ENCODE results near the gene DAB2IP. TPM values are rescaled to one million over a fixed set of nuclear protein-coding genes. Genes with fewer than 3 reads are reported as not detected.

DAB2IP gene
- total RNA-seq, 1 experiment from 2014 or later = 52.6 TPM

DNA sequence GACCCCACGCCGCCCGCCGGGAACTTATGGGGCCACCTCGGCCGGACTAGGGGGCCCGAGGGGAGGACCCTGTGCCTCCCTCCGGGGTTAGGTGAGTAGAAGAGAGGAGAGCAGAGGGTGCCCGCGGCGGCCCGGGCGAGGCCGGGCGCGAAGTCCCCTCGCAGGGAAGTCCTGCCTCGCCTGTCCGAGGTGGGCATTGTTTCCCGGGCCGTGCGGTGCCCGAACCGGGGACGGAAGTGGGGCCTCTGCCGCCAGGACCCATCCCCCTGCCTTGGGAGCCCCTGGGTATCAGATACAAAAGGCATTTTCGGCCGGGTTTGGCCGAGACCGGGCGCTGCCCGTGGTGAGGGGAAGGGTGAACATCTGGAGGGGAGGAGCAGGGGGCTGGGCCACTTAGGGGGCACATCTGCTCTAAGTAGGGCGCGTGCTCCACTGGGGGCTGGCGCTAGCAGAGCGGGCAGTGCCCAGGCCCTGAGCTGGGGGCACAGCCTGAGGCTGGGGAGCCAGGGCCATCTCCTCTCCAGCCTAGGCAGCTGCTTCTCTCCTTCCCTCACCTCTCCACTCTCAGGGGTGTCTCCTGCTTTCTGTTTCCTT is 48.2 kb downstream of the DAB2IP start (continued):
- TF ChIP-seq, protein P1, sequence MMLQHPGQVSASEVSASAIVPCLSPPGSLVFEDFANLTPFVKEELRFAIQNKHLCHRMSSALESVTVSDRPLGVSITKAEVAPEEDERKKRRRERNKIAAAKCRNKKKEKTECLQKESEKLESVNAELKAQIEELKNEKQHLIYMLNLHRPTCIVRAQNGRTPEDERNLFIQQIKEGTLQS (CRISPR knock-in tag; conservative IDR thresholded peaks at IDR 0.05) = no peak
- TF ChIP-seq CBFB (CRISPR knock-in tag; IDR thresholded peaks at IDR 0.05; ENCODE audit: low read depth) (no peak), ETV6 (CRISPR knock-in tag; IDR thresholded peaks at IDR 0.05) (no peak)

DNA sequence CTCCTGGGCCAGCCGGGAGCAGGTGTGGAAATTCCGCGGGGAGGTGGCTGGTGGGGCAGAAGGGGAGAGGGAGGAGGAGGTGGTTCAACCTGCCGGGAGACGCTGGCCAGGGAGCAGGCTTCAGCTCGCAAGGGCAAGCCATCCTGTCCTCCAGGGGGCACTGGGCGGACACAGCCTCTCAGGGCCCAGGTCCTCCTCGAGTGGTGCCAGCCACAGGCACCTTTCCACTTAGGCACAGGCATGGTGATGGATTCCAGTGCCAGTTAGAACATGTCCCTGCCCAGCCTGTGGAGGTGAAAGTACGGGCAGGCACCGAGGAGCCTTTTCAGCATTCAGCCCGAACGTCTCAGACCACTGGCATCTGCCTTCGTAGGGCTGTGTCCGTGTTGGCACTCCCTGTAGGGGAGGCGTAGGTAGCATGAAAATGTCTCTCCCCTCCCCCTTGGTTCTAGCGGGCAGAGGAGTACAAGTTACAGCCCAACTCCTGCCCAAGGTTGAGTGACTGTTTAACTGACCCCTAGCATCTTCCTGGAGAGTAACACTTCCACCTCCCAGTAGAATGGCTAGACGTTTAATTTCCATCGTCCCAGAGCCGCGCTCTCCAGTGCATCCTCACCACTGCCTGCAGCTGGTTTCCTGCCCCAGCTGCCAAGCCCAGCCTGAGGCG is 48.9 kb downstream of the DAB2IP start:
- Mint-ChIP-seq H3K9me3 (no peaks in the 10 kb centered on the region), H3K27ac (no peak overlapping the region), H3K4me3 (peak overlapping the region; percentile 69), H3K4me1 (peaks cover 46% of the 10 kb centered on the region), H3K27me3 (ENCODE audit: low read depth) (peaks cover 3% of the 10 kb centered on the region; the same call in 1 of the 2 replicates), H3K36me3 (no peaks in the 10 kb centered on the region)
- peak; percentile 40 for ATAC-seq
- peak; percentile 69 for DNase-seq (ENCODE audit: low spot score)
- ChIA-PET CTCF (interaction anchor here (0.6 to 10.1 kb wide), 21 partner anchors 8 to 289 kb away, joined by 3 to 93 read pairs (median 4); no protein-coding TSS in a partner anchor), POLR2A (no interaction called here)
- TF ChIP-seq JUN (CRISPR knock-in tag; IDR thresholded peaks at IDR 0.05) (no peak), ZNF317 (CRISPR knock-in tag; IDR thresholded peaks at IDR 0.05; ENCODE audit: borderline replicate concordance, low read depth) (no peak), HMGA2 (CRISPR knock-in tag; IDR thresholded peaks at IDR 0.05) (no peak), ZNF138 (CRISPR knock-in tag; conservative IDR thresholded peaks at IDR 0.05) (peak; percentile 72; the same call in 1 of the 2 replicates)
- TF ChIP-seq, protein P2, sequence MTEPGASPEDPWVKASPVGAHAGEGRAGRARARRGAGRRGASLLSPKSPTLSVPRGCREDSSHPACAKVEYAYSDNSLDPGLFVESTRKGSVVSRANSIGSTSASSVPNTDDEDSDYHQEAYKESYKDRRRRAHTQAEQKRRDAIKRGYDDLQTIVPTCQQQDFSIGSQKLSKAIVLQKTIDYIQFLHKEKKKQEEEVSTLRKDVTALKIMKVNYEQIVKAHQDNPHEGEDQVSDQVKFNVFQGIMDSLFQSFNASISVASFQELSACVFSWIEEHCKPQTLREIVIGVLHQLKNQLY (CRISPR knock-in tag; IDR thresholded peaks at IDR 0.05) = no peak
- TF ChIP-seq, protein P3, sequence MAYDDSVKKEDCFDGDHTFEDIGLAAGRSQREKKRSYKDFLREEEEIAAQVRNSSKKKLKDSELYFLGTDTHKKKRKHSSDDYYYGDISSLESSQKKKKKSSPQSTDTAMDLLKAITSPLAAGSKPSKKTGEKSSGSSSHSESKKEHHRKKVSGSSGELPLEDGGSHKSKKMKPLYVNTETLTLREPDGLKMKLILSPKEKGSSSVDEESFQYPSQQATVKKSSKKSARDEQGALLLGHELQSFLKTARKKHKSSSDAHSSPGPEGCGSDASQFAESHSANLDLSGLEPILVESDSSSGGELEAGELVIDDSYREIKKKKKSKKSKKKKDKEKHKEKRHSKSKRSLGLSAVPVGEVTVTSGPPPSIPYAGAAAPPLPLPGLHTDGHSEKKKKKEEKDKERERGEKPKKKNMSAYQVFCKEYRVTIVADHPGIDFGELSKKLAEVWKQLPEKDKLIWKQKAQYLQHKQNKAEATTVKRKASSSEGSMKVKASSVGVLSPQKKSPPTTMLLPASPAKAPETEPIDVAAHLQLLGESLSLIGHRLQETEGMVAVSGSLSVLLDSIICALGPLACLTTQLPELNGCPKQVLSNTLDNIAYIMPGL (CRISPR knock-in tag; IDR thresholded peaks at IDR 0.05) = peak; percentile 54; the same call in 1 of the 2 replicates

DNA sequence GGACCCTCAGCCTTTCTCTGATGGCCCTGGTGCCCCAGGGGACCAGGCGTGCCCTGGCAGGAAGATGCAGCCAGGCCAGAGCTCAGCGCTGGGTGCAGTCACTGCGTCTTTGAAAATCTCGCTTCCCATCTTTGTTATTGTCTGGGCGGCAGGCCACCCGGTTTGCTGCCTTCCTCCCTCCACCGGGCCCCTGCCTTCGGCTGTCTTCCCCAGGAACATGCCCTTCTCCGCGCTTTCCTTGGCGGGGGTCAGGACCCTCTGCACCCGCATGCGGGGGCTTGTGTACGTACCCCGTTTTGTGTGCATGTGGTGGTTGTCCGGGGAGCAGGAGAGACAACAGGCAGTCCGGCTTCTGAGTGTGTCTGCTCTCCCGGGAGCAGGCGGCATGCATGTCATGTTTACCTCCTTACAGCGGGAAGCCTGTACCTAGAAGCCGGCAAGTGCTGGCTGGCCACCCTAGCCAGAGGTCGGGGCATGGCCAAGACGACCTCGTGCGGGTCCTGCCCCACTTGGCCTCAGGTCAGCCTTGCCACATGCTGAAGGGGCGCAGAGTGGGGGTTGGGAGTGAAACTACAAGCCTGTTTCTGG is 49.5 kb downstream of the DAB2IP start:
- Mint-ChIP-seq H3K9me3 (no peaks in the 10 kb centered on the region), H3K27me3 (ENCODE audit: low read depth) (peaks cover 3% of the 10 kb centered on the region; the same call in 1 of the 2 replicates), H3K27ac (no peak overlapping the region), H3K4me1 (peaks cover 51% of the 10 kb centered on the region), H3K36me3 (no peaks in the 10 kb centered on the region), H3K4me3 (peak overlapping the region; percentile 69)
- no peak for ATAC-seq
- ChIA-PET CTCF (interaction anchor here (1.1 to 10.1 kb wide), 8 partner anchors 9 to 288 kb away, joined by 3 to 93 read pairs (median 8); no protein-coding TSS in a partner anchor), POLR2A (no interaction called here)
- no peak for DNase-seq (ENCODE audit: low spot score)
- TF ChIP-seq, protein P4, sequence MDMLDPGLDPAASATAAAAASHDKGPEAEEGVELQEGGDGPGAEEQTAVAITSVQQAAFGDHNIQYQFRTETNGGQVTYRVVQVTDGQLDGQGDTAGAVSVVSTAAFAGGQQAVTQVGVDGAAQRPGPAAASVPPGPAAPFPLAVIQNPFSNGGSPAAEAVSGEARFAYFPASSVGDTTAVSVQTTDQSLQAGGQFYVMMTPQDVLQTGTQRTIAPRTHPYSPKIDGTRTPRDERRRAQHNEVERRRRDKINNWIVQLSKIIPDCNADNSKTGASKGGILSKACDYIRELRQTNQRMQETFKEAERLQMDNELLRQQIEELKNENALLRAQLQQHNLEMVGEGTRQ (CRISPR knock-in tag; IDR thresholded peaks at IDR 0.05) = no peak
- TF ChIP-seq ZNF263 (CRISPR knock-in tag; IDR thresholded peaks at IDR 0.05; ENCODE audit: low read depth) = no peak
- no peak for TF ChIP-seq TCF7 (CRISPR knock-in tag; IDR thresholded peaks at IDR 0.05; ENCODE audit: low read depth)
- TF ChIP-seq, protein P5, sequence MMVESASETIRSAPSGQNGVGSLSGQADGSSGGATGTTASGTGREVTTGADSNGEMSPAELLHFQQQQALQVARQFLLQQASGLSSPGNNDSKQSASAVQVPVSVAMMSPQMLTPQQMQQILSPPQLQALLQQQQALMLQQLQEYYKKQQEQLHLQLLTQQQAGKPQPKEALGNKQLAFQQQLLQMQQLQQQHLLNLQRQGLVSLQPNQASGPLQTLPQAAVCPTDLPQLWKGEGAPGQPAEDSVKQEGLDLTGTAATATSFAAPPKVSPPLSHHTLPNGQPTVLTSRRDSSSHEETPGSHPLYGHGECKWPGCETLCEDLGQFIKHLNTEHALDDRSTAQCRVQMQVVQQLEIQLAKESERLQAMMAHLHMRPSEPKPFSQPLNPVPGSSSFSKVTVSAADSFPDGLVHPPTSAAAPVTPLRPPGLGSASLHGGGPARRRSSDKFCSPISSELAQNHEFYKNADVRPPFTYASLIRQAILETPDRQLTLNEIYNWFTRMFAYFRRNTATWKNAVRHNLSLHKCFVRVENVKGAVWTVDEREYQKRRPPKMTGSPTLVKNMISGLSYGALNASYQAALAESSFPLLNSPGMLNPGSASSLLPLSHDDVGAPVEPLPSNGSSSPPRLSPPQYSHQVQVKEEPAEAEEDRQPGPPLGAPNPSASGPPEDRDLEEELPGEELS (CRISPR knock-in tag; IDR thresholded peaks at IDR 0.05) = no peak
- TF ChIP-seq, protein P6, sequence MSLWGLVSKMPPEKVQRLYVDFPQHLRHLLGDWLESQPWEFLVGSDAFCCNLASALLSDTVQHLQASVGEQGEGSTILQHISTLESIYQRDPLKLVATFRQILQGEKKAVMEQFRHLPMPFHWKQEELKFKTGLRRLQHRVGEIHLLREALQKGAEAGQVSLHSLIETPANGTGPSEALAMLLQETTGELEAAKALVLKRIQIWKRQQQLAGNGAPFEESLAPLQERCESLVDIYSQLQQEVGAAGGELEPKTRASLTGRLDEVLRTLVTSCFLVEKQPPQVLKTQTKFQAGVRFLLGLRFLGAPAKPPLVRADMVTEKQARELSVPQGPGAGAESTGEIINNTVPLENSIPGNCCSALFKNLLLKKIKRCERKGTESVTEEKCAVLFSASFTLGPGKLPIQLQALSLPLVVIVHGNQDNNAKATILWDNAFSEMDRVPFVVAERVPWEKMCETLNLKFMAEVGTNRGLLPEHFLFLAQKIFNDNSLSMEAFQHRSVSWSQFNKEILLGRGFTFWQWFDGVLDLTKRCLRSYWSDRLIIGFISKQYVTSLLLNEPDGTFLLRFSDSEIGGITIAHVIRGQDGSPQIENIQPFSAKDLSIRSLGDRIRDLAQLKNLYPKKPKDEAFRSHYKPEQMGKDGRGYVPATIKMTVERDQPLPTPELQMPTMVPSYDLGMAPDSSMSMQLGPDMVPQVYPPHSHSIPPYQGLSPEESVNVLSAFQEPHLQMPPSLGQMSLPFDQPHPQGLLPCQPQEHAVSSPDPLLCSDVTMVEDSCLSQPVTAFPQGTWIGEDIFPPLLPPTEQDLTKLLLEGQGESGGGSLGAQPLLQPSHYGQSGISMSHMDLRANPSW (CRISPR knock-in tag; conservative IDR thresholded peaks at IDR 0.05; ENCODE audit: low read depth) = no peak
- TF ChIP-seq, protein P7, sequence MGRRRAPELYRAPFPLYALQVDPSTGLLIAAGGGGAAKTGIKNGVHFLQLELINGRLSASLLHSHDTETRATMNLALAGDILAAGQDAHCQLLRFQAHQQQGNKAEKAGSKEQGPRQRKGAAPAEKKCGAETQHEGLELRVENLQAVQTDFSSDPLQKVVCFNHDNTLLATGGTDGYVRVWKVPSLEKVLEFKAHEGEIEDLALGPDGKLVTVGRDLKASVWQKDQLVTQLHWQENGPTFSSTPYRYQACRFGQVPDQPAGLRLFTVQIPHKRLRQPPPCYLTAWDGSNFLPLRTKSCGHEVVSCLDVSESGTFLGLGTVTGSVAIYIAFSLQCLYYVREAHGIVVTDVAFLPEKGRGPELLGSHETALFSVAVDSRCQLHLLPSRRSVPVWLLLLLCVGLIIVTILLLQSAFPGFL (CRISPR knock-in tag; IDR thresholded peaks at IDR 0.05; ENCODE audit: borderline replicate concordance) = no peak
- TF ChIP-seq, protein P8, sequence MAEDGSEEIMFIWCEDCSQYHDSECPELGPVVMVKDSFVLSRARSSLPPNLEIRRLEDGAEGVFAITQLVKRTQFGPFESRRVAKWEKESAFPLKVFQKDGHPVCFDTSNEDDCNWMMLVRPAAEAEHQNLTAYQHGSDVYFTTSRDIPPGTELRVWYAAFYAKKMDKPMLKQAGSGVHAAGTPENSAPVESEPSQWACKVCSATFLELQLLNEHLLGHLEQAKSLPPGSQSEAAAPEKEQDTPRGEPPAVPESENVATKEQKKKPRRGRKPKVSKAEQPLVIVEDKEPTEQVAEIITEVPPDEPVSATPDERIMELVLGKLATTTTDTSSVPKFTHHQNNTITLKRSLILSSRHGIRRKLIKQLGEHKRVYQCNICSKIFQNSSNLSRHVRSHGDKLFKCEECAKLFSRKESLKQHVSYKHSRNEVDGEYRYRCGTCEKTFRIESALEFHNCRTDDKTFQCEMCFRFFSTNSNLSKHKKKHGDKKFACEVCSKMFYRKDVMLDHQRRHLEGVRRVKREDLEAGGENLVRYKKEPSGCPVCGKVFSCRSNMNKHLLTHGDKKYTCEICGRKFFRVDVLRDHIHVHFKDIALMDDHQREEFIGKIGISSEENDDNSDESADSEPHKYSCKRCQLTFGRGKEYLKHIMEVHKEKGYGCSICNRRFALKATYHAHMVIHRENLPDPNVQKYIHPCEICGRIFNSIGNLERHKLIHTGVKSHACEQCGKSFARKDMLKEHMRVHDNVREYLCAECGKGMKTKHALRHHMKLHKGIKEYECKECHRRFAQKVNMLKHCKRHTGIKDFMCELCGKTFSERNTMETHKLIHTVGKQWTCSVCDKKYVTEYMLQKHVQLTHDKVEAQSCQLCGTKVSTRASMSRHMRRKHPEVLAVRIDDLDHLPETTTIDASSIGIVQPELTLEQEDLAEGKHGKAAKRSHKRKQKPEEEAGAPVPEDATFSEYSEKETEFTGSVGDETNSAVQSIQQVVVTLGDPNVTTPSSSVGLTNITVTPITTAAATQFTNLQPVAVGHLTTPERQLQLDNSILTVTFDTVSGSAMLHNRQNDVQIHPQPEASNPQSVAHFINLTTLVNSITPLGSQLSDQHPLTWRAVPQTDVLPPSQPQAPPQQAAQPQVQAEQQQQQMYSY (CRISPR knock-in tag; IDR thresholded peaks at IDR 0.05) = no peak
